Measurements from ENCODE around the gene SMIM24.

- TF ChIP-seq POLR2A (IDR thresholded peaks at IDR 0.05) (no peak), POLR2AphosphoS5 (IDR thresholded peaks at IDR 0.05) (no peak), EP300 (IDR thresholded peaks at IDR 0.05) (no peak), CTCF (IDR thresholded peaks at IDR 0.05) (no peak)
These were observed 12.6 kb upstream of the SMIM24 start for GRCh38 chr19:3492919-3493318.
